ENCODE data around the gene SLC8A3.
A peak's percentile ranks its signal among the peaks of the same experiment; 100 is the strongest.

The SLC8A3 gene

DNA sequence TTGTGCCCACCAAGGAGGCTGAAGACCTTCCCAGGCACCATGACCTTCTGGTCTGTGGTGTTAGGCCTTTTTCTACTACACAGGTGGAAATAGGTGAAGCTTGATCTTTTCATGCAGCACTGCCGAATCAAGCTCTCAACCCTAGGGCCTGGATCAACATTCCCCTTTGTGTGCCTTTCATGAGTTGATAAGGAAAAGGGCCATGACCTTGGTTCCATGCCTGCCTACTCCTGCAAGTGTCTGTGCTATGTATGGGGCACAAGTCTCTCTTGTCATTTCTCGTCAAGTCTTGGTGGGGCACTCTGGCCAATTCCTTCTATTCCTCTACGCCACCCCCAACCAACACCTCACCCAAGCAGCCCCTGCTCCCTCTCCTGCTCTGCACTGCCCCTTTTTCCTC lies 154.5 kb downstream of the SLC8A3 start:
- H3K36me3 Mint-ChIP-seq (ENCODE audit: insufficient read depth): no peaks in the 10 kb centered on the region
- no peak for ATAC-seq (replicated peaks)
- no peak overlapping the region for H3K4me3 Mint-ChIP-seq
- H3K9me3 Mint-ChIP-seq: no peaks in the 10 kb centered on the region
- no peak overlapping the region for H3K27ac Mint-ChIP-seq
- H3K4me1 Mint-ChIP-seq (ENCODE audit: low read depth in 2 of 2): no peaks in the 10 kb centered on the region
- H3K27me3 Mint-ChIP-seq: peaks cover 20 to 78% of the 10 kb centered on the region in 2 donors
- no peak for DNase-seq

DNA sequence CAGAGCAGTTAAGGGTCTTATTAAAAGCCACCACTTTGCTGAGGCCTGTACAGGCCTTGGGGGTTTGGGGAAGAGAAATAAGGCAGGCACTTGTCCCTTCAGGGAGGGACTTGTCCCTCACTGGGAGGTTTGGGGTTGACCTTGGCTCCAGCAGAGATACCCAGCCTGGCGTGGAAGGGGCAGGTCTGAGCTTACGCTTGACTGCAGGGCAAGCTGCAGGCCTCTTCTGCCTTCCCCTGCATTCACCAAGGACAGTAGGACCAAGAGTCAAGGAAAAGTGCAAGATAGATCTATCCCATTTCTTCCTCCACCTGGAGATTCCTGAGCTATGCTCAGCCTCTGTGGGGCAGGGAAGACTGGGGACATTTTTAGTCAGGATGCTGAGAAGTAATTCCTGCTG lies 155.2 kb downstream of the SLC8A3 start:
- no peaks in the 10 kb centered on the region for H3K9me3 Mint-ChIP-seq
- H3K27me3 Mint-ChIP-seq: peaks cover 17 to 72% of the 10 kb centered on the region in 2 donors
- H3K36me3 Mint-ChIP-seq (ENCODE audit: insufficient read depth): no peaks in the 10 kb centered on the region
- no peak overlapping the region for H3K4me3 Mint-ChIP-seq
- no peaks in the 10 kb centered on the region for H3K4me1 Mint-ChIP-seq (ENCODE audit: low read depth in 2 of 2)
- DNase-seq (no peak), ATAC-seq (replicated peaks) (no peak)
- no peak overlapping the region for H3K27ac Mint-ChIP-seq

DNA sequence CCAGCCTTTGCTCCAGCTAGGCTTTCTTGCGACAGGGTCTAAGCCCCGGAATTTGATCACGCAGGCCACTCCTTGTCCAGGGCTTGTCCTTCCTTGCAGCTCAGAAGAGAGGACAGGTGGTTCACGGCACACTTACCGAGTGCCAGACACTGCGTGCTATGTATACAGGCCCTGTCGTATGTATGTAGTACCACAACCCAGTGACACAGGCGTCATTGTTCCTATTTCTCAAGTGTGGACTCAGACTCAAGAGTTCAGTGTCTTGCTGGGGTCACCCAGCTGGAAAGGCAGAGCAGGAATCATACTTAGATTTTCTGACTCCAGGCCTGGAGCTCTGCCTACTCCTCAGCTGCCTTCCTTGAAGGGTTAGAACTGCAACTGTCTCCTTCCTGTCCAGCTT lies 155.6 kb downstream of the SLC8A3 start:
- Mint-ChIP-seq H3K27ac (no peak overlapping the region), H3K9me3 (no peaks in the 10 kb centered on the region), H3K4me3 (no peak overlapping the region), H3K27me3 (peaks cover 15 to 72% of the 10 kb centered on the region in 2 donors), H3K4me1 (ENCODE audit: low read depth in 2 of 2) (peaks cover 0 to 2% of the 10 kb centered on the region in 2 donors), H3K36me3 (ENCODE audit: insufficient read depth) (no peaks in the 10 kb centered on the region)
- ATAC-seq (replicated peaks) (no peak), DNase-seq (no peak)

DNA sequence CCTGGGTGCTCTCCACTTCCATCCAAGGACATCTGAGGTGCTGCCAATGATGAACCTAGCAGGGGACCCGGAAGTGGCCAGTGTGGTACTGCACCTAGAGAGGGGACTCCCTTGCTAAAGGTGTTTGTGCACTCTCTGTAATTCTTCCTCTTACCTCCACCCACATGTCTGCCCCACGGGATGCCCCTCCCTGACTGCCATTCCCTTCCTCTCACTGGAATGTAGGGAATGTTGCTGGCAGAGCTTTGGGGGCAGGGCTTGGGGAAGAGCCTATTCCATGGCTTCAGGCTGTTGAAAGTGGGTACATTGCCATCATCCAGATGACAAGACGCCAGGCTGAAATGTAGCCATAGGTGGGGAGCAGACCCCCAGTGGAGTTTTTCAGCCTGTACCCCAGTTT lies 156.3 kb downstream of the SLC8A3 start:
- Mint-ChIP-seq H3K27ac (no peak overlapping the region), H3K27me3 (peaks cover 15 to 72% of the 10 kb centered on the region in 2 donors), H3K4me3 (no peak overlapping the region), H3K9me3 (no peaks in the 10 kb centered on the region), H3K4me1 (ENCODE audit: low read depth in 2 of 2) (peaks cover 0 to 2% of the 10 kb centered on the region in 2 donors), H3K36me3 (ENCODE audit: insufficient read depth) (no peaks in the 10 kb centered on the region)
- ATAC-seq (replicated peaks) (no peak), DNase-seq (no peak)

DNA sequence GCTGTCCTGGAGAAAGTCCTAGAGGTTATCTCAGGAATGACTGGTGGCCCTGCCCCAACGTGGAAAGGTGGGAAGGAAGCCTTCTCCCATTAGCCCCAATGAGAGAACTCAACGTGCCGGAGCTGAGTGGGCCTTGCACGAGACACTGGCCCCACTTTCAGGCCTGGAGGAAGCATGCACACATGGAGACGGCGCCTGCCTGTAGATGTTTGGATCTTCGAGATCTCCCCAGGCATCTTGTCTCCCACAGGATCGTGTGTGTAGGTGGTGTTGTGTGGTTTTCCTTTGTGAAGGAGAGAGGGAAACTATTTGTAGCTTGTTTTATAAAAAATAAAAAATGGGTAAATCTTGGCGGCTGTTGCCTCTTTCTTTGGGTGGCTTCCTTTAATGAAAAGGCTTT lies 156.7 kb downstream of the SLC8A3 start:
- DNase-seq (no peak), ATAC-seq (replicated peaks) (no peak)
- H3K4me3 Mint-ChIP-seq: no peak overlapping the region
- H3K27ac Mint-ChIP-seq: no peak overlapping the region
- no peaks in the 10 kb centered on the region for H3K9me3 Mint-ChIP-seq
- peaks cover 0 to 2% of the 10 kb centered on the region in 2 donors for H3K4me1 Mint-ChIP-seq (ENCODE audit: low read depth in 2 of 2)
- H3K36me3 Mint-ChIP-seq (ENCODE audit: insufficient read depth): no peaks in the 10 kb centered on the region
- peaks cover 15 to 70% of the 10 kb centered on the region in 2 donors for H3K27me3 Mint-ChIP-seq

DNA sequence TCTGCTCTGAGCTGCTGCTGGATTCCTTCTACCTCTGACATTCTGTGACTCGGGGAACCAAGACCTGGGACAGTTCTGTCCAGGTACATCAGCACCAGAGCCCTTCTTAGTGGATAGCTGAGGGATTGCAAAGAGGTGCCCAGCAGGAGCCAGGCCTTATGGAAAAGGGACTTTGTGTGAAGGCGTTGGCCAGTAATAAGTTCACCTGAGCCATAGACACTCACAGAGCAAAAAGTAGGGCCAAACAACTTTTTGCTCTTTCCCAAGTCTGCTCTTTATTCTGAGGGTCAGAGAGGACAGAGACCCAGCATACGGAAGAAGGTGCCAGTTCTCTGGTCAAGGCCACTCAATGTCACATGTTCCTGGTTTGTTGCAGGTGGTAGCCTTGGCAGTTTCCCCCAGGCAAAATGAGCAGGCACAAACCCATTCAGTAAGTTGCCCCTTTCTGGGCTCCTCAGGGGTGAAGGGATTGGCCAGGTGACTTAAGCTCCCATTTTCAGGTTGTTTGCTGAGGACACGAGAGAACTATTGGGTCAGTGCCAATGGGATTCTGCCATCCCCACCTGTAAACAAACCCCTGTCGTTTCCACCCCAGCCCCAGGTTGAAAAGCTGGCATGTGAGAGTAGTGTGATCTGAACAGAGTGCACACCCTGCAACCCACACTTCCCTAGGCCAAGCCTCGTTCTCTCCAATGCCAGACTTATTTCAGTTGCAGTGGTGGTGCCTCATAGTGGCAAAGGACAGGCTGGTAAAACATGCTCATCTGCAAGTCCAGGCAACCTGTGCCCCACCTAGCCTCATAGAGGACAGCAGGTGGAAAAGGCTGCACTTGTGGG lies 159.2 kb downstream of the SLC8A3 start:
- Mint-ChIP-seq H3K4me3 (no peak overlapping the region), H3K36me3 (ENCODE audit: insufficient read depth) (no peaks in the 10 kb centered on the region), H3K27me3 (peaks cover 9 to 53% of the 10 kb centered on the region in 2 donors), H3K27ac (no peak overlapping the region), H3K9me3 (no peaks in the 10 kb centered on the region), H3K4me1 (ENCODE audit: low read depth in 2 of 2) (peaks cover 0 to 2% of the 10 kb centered on the region in 2 donors)
- ATAC-seq (replicated peaks) (no peak), DNase-seq (no peak)

DNA sequence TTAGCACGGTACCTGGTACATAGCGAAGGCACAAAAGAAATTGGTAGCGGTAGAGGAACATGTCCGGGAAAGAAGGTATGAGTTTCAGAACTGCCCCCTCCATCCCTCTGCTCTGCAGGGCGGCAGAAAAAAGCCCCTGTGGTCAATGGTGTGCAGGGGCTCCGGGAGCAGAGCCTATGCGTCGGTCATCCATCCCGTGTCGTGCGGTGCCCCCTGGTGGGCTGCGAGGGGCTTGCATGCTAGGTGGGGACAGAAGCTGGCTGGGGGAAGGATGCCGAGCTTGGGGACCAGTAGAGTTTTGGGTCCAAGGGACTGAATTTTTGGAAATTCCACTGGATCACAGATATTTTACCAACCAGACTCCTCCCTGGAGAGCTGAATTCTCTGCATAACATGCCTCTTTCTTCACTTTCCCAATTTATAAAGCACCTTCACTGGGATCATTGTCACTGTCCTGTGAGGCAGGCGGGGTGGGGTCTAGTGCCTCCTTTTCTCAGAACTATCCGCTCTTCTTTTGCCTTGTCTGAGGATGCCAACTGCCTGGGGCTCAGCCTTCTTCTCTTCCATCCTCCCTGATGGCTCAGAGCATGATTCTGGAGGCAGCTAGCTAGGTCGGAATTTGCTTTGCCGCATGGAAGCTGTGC lies 160.8 kb downstream of the SLC8A3 start:
- DNase-seq (peak; percentile 41 to 46 (median 42)), ATAC-seq (replicated peaks) (no peak)
- H3K27me3 Mint-ChIP-seq: peaks cover 9 to 37% of the 10 kb centered on the region in 2 donors
- H3K27ac Mint-ChIP-seq: no peak overlapping the region
- no peaks in the 10 kb centered on the region for H3K9me3 Mint-ChIP-seq
- no peak overlapping the region for H3K4me3 Mint-ChIP-seq
- no peaks in the 10 kb centered on the region for H3K36me3 Mint-ChIP-seq (ENCODE audit: insufficient read depth)
- H3K4me1 Mint-ChIP-seq (ENCODE audit: low read depth in 2 of 2): peaks cover 0 to 2% of the 10 kb centered on the region in 2 donors

DNA sequence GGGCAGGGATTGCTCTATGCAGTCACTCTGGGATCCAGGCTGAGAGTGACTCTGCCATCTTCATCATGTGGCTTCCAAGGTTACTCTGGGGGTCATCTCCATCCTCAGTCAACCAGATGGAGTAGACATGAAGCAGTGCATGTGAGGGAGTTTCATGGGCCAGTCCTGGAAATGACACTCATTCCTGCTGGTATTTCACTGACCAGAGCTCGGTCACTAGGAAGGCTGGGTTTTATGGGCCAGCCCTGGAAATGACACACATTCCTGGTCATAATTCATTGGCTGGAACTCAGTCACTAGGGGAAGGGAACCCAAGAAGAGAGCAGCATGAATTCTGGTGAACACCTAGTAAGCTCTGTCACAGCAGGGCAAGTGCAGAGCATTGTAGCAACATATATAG lies 164.9 kb downstream of the SLC8A3 start:
- no peak for DNase-seq
- Mint-ChIP-seq H3K27ac (no peak overlapping the region), H3K4me1 (ENCODE audit: low read depth in 2 of 2) (peaks cover 0 to 5% of the 10 kb centered on the region in 2 donors), H3K27me3 (peaks cover 0 to 16% of the 10 kb centered on the region in 2 donors), H3K9me3 (no peaks in the 10 kb centered on the region), H3K4me3 (no peak overlapping the region), H3K36me3 (ENCODE audit: insufficient read depth) (no peaks in the 10 kb centered on the region)
- no peak for ATAC-seq (replicated peaks)

DNA sequence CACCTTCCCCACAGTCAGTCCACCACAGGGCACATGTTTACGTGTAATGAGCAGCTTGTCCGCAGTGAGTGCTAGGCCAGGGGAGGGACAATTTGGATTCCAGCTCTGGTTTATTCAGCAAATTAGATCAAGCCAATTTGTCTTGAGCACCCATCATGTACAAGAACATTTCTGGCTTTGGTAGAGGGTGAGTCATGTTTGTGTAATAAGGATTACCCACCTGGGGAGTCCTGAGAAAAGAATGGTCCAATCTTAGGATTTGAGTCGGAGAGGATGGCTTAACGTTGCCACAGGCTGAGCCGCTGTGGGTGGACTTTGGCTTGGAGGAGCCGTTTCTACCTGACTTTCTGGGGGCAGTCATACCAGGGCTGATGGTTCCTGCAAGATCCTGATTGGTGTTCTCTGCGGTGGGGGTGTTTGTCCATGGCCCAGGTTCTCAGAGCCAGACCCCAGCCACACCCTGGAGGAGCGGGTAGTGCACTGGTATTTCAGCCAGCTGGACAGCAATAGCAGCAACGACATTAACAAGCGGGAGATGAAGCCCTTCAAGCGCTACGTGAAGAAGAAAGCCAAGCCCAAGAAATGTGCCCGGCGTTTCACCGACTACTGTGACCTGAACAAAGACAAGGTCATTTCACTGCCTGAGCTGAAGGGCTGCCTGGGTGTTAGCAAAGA lies 165.8 kb downstream of the SLC8A3 start:
- Mint-ChIP-seq H3K36me3 (ENCODE audit: insufficient read depth) (no peaks in the 10 kb centered on the region), H3K27me3 (peaks cover 3 to 9% of the 10 kb centered on the region in 2 donors), H3K27ac (no peak overlapping the region), H3K4me1 (ENCODE audit: low read depth in 2 of 2) (peaks cover 0 to 4% of the 10 kb centered on the region in 2 donors), H3K9me3 (no peaks in the 10 kb centered on the region), H3K4me3 (no peak overlapping the region)
- DNase-seq (no peak), ATAC-seq (replicated peaks) (no peak)

DNA sequence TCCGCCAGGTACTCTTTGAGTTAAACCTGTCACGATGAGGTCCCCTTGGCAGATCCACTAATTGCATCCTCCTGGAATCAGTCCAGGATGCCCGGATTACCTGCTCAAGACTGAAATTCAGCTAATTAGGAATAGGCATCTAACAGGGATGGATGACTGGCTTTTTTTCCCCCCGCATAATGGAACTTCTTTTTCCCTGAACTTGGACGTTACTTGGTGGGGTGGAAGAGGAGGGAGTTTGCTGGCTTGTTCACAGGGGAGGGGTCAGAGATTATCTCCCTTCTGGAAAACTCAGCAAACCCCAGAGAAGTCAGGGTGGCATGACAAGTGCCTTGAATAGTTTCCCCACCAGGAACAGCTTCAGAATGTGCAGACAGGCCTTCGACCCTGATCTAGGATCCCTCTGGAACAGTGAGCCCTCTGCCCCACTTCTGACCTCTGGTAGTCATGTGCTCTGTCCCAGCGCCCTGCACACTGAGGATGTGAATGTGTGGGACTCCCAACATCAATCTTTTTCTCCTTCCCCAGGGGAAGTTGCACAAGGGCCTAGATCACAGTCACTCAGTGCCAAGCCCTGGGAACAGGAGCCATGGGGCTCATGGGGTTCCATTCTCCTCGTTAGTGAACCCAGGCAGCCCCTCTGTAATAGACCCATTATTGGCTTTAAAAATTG lies 167.1 kb downstream of the SLC8A3 start:
- ATAC-seq (replicated peaks) (no peak), DNase-seq (no peak)
- Mint-ChIP-seq H3K4me3 (no peak overlapping the region), H3K27ac (no peak overlapping the region), H3K27me3 (peaks cover 7 to 12% of the 10 kb centered on the region in 2 donors), H3K9me3 (no peaks in the 10 kb centered on the region), H3K36me3 (ENCODE audit: insufficient read depth) (no peaks in the 10 kb centered on the region), H3K4me1 (ENCODE audit: low read depth in 2 of 2) (peaks cover 0 to 5% of the 10 kb centered on the region in 2 donors)

DNA sequence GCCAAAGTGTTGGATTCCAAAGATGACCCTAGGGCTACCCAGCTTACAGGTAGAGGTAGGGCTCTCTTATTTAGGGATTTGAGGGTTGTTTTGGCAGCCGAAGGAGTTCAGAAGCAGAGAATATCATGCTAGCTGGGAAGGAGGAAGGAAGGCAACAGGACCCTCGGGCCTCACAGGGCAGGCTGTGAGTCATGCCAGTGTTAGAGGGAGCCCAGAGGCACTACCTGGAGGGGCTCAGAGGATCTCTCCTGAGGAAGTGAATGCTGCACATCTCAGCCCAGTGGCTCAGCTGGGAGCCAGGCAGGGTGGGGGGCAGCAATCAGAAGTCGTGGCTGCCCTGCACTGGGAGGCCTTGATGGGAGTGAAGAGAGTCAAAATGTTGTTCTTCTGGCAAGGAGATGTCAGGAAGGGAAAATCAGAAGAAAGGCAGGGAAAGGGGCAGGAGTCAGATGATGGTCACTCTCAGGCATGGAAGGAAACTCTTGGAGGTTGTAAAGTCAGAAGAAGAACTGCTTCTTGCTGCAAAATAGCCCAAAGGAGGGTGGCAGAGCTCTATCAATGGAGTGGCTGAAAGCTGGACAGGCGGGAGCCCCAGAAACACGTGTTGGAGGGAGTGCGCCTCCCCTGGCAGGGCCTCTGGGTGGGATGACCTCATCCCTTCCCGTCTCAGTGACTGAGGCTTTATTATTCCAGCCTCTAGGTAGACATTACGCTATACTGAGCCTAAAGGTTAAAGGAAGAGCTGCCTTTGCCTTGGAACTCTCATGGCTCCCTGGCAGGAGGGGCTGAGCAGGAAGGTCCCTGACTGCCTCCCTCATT lies 168.2 kb downstream of the SLC8A3 start:
- Mint-ChIP-seq H3K4me1 (ENCODE audit: low read depth in 2 of 2) (peaks cover 0 to 5% of the 10 kb centered on the region in 2 donors), H3K27me3 (peaks cover 12 to 22% of the 10 kb centered on the region in 2 donors), H3K27ac (no peak overlapping the region), H3K36me3 (ENCODE audit: insufficient read depth) (peaks cover under 1% of the 10 kb centered on the region), H3K4me3 (no peak overlapping the region), H3K9me3 (no peaks in the 10 kb centered on the region)
- ATAC-seq (replicated peaks): no peak
- no peak for DNase-seq

DNA sequence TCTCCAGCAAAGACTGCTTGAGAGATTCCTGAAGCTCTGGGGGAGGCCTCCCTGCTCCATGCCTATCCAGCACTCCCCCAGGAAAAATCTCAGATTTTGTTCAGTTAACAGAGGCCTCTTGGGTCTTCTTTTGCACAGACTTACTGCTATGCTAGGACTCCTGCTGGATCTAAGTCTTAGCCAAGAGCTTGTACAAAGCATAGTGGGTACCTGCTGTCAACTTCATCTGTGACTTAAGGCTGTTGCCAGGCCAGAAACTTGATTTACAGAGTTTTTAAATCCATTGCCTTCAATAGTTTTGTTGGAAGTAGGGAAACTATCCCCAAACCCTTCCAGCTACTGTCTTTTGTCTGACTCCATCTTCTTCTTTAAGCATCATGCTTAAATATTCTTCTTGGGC lies 169.1 kb downstream of the SLC8A3 start:
- no peak overlapping the region for H3K4me3 Mint-ChIP-seq
- ATAC-seq (replicated peaks): no peak
- H3K36me3 Mint-ChIP-seq (ENCODE audit: insufficient read depth): peaks cover 2% of the 10 kb centered on the region
- H3K4me1 Mint-ChIP-seq (ENCODE audit: low read depth in 2 of 2): peaks cover 0 to 5% of the 10 kb centered on the region in 2 donors
- H3K9me3 Mint-ChIP-seq: no peaks in the 10 kb centered on the region
- no peak for DNase-seq
- H3K27ac Mint-ChIP-seq: no peak overlapping the region
- peaks cover 19 to 31% of the 10 kb centered on the region in 2 donors for H3K27me3 Mint-ChIP-seq
